ENCODE results near the gene ATP6V1F.

The ATP6V1F gene

GRCh38 chr7:128869138-128869943 lies 6.7 kb downstream of the ATP6V1F start:
- no peak for DNase-seq (ENCODE audit: low read depth)

- DNase-seq (ENCODE audit: low read depth): no peak
Observed at GRCh38 chr7:128869944-128870285, 7.3 kb downstream of the ATP6V1F start.

- no peak for DNase-seq (ENCODE audit: low read depth)
Observed at GRCh38 chr7:128871050-128871449, 8.4 kb downstream of the ATP6V1F start.

- DNase-seq (ENCODE audit: low read depth): no peak
Observed at GRCh38 chr7:128872394-128872824, 9.8 kb downstream of the ATP6V1F start.

GRCh38 chr7:128873234-128873633 lies 10.6 kb downstream of the ATP6V1F start:
- DNase-seq (ENCODE audit: low read depth): no peak

- no peak for DNase-seq (ENCODE audit: low read depth)
Observed at GRCh38 chr7:128874140-128875031, 11.7 kb downstream of the ATP6V1F start.

GRCh38 chr7:128875523-128875948 lies 12.9 kb downstream of the ATP6V1F start:
- no peak for DNase-seq (ENCODE audit: low read depth)

GRCh38 chr7:128876127-128876526 lies 13.5 kb downstream of the ATP6V1F start:
- no peak for DNase-seq (ENCODE audit: low read depth)

GRCh38 chr7:128876586-128876977 lies 13.9 kb downstream of the ATP6V1F start:
- DNase-seq (ENCODE audit: low read depth): no peak

GRCh38 chr7:128876978-128877755 lies 14.5 kb downstream of the ATP6V1F start:
- no peak for DNase-seq (ENCODE audit: low read depth)

GRCh38 chr7:128877756-128878120 lies 15.1 kb downstream of the ATP6V1F start:
- no peak for DNase-seq (ENCODE audit: low read depth)

GRCh38 chr7:128878226-128879105 lies 15.8 kb downstream of the ATP6V1F start:
- no peak for DNase-seq (ENCODE audit: low read depth)

GRCh38 chr7:128879461-128879938 lies 16.8 kb downstream of the ATP6V1F start:
- no peak for DNase-seq (ENCODE audit: low read depth)

- no peak for DNase-seq (ENCODE audit: low read depth)
Observed at GRCh38 chr7:128879939-128880746, 17.5 kb downstream of the ATP6V1F start.

- DNase-seq (ENCODE audit: low read depth): no peak
Observed at GRCh38 chr7:128880791-128881457, 18.3 kb downstream of the ATP6V1F start.

- no peak for DNase-seq (ENCODE audit: low read depth)
Observed at GRCh38 chr7:128881458-128882125, 18.9 kb downstream of the ATP6V1F start.

GRCh38 chr7:128882134-128882533 lies 19.5 kb downstream of the ATP6V1F start:
- DNase-seq (ENCODE audit: low read depth): no peak

- DNase-seq (ENCODE audit: low read depth): no peak
Observed at GRCh38 chr7:128883622-128884448, 21.2 kb downstream of the ATP6V1F start.

Data from HS-5 (cell line).